ENCODE results near the gene CASP10.

DNA sequence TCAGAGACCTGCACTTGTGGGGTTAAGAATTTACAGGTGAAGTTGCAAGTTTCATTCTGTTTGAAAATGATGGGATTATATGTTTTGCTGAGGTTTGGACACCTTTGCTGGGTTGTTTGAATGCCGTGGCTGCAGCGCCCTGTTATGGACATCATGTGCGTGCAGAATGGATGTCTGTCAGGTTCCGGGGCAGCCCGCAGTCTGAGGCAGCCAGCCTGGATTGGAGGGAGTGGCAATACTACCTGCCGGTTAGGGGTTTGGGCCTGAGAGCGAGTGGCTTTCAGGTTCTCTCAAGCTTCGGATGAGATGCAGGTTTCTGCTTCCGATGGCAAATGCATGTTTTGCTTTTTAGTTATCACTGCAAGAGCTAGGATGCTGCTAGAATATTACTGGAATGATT lies 78.5 kb downstream of the CASP10 start:
- no peak for TF ChIP-seq TAF1 (IDR thresholded peaks at IDR 0.05; ENCODE audit: borderline replicate concordance, low read depth, low read length)
- TF ChIP-seq POLR2AphosphoS5 (IDR thresholded peaks at IDR 0.05; ENCODE audit: low read depth, low read length), result no peak

Measured in GM12892 (cell line).